Suprapubic skin (tissue), 3 donors: Measurements from ENCODE around the gene HNRNPA2B1.

Experiments
- CTCF ChIP-seq, 2 donors: fragments of 200-600 bp in 1 of 2; fragments of 450-650 bp in 1 of 2; sonication (generic) in 1 of 2; IDR thresholded peaks; one replicate each; pipeline ENCODE4 v1.5.1; 2016 to 2019; ENCODE audit warnings: antibody characterized with exemption in 2 of 2, mild to moderate bottlenecking in 1 of 2, moderate library complexity in 1 of 2
- POLR2AphosphoS5 ChIP-seq, 3 donors: sonication (generic); formaldehyde crosslinking; IDR thresholded peaks; one replicate each; pipeline ENCODE4 v1.6.1; 2017; ENCODE audit warnings: antibody characterized with exemption in 3 of 3

- TF ChIP-seq CTCF (IDR thresholded peaks at IDR 0.05) (no peak), POLR2AphosphoS5 (IDR thresholded peaks at IDR 0.05) (no peak)
These were observed 28.5 kb downstream of the HNRNPA2B1 start for GRCh38 chr7:26172048-26172447.
